Measurements from ENCODE around the gene AOPEP. TPM values are rescaled to one million over a fixed set of nuclear protein-coding genes. Genes with fewer than 3 reads are reported as not detected.
A peak's percentile ranks its signal among the peaks of the same experiment; 100 is the strongest.

The AOPEP gene
- total and polyA plus RNA-seq, 4 donors, result 29.0 to 121 (median 60.0) TPM

GRCh38 chr9:95028853-95029219 is 302.3 kb downstream of the AOPEP start:
- 83 to 86% methylated on average over 8 of the region's 8 CpGs for WGBS, 2 donors
- TF ChIP-seq CTCF (IDR thresholded peaks at IDR 0.05; ENCODE audit: control extremely low read depth, extremely low read depth), result no peak
- Histone ChIP-seq H3K9me3 (ENCODE audit: control insufficient read depth in 4 of 4, insufficient read depth in 3 of 4, low read length in 3 of 4) (no peaks in the 10 kb centered on the region), H3K27me3 (ENCODE audit: control insufficient read depth in 3 of 3, insufficient read depth in 3 of 3, low read length in 2 of 3) (no peaks in the 10 kb centered on the region), H3K27ac (ENCODE audit: low read depth in 1 of 2, low read length in 1 of 2) (peak overlapping the region; percentile 26 to 80), H3K4me3 (no peak overlapping the region), H3K4me1 (ENCODE audit: control insufficient read depth in 5 of 5, insufficient read depth in 5 of 5, low read length in 5 of 5) (peaks cover 26 to 49% (median 29%) of the 10 kb centered on the region in 5 donors), H3K36me3 (ENCODE audit: control insufficient read depth in 4 of 4, insufficient read depth in 4 of 4, low read length in 4 of 4) (peaks cover 0 to 10% (median 3%) of the 10 kb centered on the region in 4 donors), H3K9ac (ENCODE audit: insufficient read depth in 1 of 2, low read length in 2 of 2) (no peak overlapping the region)
- ATAC-seq (ENCODE audit: insufficient read depth, low FRiP score) (no peak), DNase-seq (no peak)

- TF ChIP-seq CTCF (IDR thresholded peaks at IDR 0.05; ENCODE audit: control extremely low read depth, extremely low read depth), result no peak
- Histone ChIP-seq H3K4me1 (ENCODE audit: control insufficient read depth in 5 of 5, insufficient read depth in 5 of 5, low read length in 5 of 5) (peaks cover 25 to 45% (median 26%) of the 10 kb centered on the region in 5 donors), H3K9me3 (ENCODE audit: control insufficient read depth in 4 of 4, insufficient read depth in 3 of 4, low read length in 3 of 4) (no peaks in the 10 kb centered on the region), H3K9ac (ENCODE audit: insufficient read depth in 1 of 2, low read length in 2 of 2) (peak overlapping the region in 1 of 2 donors; percentile 24), H3K36me3 (ENCODE audit: control insufficient read depth in 4 of 4, insufficient read depth in 4 of 4, low read length in 4 of 4) (peaks cover 0 to 10% (median 3%) of the 10 kb centered on the region in 4 donors), H3K4me3 (no peak overlapping the region), H3K27me3 (ENCODE audit: control insufficient read depth in 3 of 3, insufficient read depth in 3 of 3, low read length in 2 of 3) (no peaks in the 10 kb centered on the region), H3K27ac (ENCODE audit: low read depth in 1 of 2, low read length in 1 of 2) (peak overlapping the region in 1 of 2 donors; percentile 80)
- ATAC-seq (ENCODE audit: insufficient read depth, low FRiP score) (no peak), DNase-seq (no peak)
- WGBS, 2 donors, result 75 to 86% methylated on average over 5 of the region's 5 CpGs
Observed at GRCh38 chr9:95029288-95029687, 302.8 kb downstream of the AOPEP start.

DNA sequence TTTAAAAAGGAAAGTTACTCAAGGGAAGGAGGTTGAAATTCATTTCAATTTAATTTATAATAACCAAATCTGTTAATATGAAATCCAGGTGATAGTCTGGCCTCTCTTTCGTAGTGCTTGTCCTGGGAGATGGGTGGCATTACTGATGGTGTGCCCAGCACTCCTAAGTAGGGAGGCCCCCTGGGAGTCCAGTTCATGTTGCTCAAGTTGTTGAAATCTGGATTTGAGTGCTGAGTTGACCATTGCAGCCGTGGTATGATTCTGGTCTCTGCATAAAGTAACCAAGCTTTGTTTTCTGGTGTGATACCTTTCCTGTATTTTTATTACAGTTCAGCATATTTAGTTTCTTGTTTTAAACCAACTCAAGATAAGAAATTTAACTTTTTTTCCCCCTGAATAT is 303.2 kb downstream of the AOPEP start:
- Histone ChIP-seq H3K27ac (ENCODE audit: low read depth in 1 of 2, low read length in 1 of 2) (no peak overlapping the region), H3K9ac (ENCODE audit: insufficient read depth in 1 of 2, low read length in 2 of 2) (no peak overlapping the region), H3K9me3 (ENCODE audit: control insufficient read depth in 4 of 4, insufficient read depth in 3 of 4, low read length in 3 of 4) (no peaks in the 10 kb centered on the region), H3K4me1 (ENCODE audit: control insufficient read depth in 5 of 5, insufficient read depth in 5 of 5, low read length in 5 of 5) (peaks cover 23 to 41% (median 26%) of the 10 kb centered on the region in 5 donors), H3K36me3 (ENCODE audit: control insufficient read depth in 4 of 4, insufficient read depth in 4 of 4, low read length in 4 of 4) (peaks cover 0 to 10% (median 3%) of the 10 kb centered on the region in 4 donors), H3K27me3 (ENCODE audit: control insufficient read depth in 3 of 3, insufficient read depth in 3 of 3, low read length in 2 of 3) (no peaks in the 10 kb centered on the region), H3K4me3 (no peak overlapping the region)
- DNase-seq (no peak), ATAC-seq (ENCODE audit: insufficient read depth, low FRiP score) (no peak)
- TF ChIP-seq CTCF (IDR thresholded peaks at IDR 0.05; ENCODE audit: control extremely low read depth, extremely low read depth), result no peak
- 70 to 78% methylated on average over 2 of the region's 2 CpGs for WGBS, 2 donors

GRCh38 chr9:95030344-95030743 is 303.8 kb downstream of the AOPEP start:
- 78 to 86% methylated on average over 4 of the region's 4 CpGs for WGBS, 2 donors
- Histone ChIP-seq H3K4me1 (ENCODE audit: control insufficient read depth in 5 of 5, insufficient read depth in 5 of 5, low read length in 5 of 5) (peaks cover 19 to 35% (median 21%) of the 10 kb centered on the region in 5 donors), H3K9ac (ENCODE audit: insufficient read depth in 1 of 2, low read length in 2 of 2) (no peak overlapping the region), H3K27me3 (ENCODE audit: control insufficient read depth in 3 of 3, insufficient read depth in 3 of 3, low read length in 2 of 3) (no peaks in the 10 kb centered on the region), H3K27ac (ENCODE audit: low read depth in 1 of 2, low read length in 1 of 2) (peak overlapping the region in 1 of 2 donors; percentile 49), H3K4me3 (no peak overlapping the region), H3K36me3 (ENCODE audit: control insufficient read depth in 4 of 4, insufficient read depth in 4 of 4, low read length in 4 of 4) (peaks cover 0 to 10% (median 2%) of the 10 kb centered on the region in 4 donors), H3K9me3 (ENCODE audit: control insufficient read depth in 4 of 4, insufficient read depth in 3 of 4, low read length in 3 of 4) (no peaks in the 10 kb centered on the region)
- ATAC-seq (ENCODE audit: insufficient read depth, low FRiP score) (no peak), DNase-seq (no peak)
- no peak for TF ChIP-seq CTCF (IDR thresholded peaks at IDR 0.05; ENCODE audit: control extremely low read depth, extremely low read depth)
